ENCODE measurements around the gene MED31.
"Not testable (repeated sequence)": the region's sequence is repeated elsewhere in the genome, so short reads cannot be mapped to it uniquely, and the experiment has no call there.

MED31 gene

DNA sequence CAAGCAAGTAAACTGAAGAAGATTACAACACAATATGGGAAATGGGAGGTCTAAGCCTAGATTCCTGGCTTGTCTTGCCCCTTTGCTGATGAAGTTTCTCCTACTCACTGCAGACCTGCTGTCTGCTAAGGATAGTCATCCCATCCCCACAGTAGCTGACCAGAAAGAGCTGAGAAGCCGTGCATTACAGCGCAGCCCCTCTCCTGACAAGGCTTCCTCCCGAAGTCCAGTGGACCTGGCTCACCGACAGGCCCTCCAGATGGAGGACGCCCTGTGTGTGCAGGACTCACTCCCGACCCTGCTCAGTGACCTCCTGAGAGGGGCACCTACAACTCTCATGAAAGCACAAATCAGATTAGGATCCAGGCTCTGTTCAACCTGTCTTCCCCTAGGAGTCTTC is 46.3 kb downstream of the MED31 start:
- TF ChIP-seq POU2F2 (IDR thresholded peaks at IDR 0.05; ENCODE audit: low read depth, low read length) (no peak), POLR2AphosphoS5 (IDR thresholded peaks at IDR 0.05; ENCODE audit: low read depth, low read length) (no peak), SPI1 (IDR thresholded peaks at IDR 0.05; ENCODE audit: low read depth, low read length) (no peak), PAX5 (IDR thresholded peaks at IDR 0.05; ENCODE audit: insufficient read depth, low read length, severe bottlenecking) (no peak), TAF1 (IDR thresholded peaks at IDR 0.05; ENCODE audit: low read depth, low read length) (no peak), POLR2A (IDR thresholded peaks at IDR 0.05; ENCODE audit: low read depth, low read length) (no peak)
- DNase-seq (ENCODE audit: insufficient read length, low spot score) (no peak), FAIRE-seq (no peak)

- no peak for DNase-seq (ENCODE audit: insufficient read length, low spot score)
- FAIRE-seq = no peak
- TF ChIP-seq POLR2AphosphoS5 (IDR thresholded peaks at IDR 0.05; ENCODE audit: low read depth, low read length) = no peak
- TF ChIP-seq POU2F2 (IDR thresholded peaks at IDR 0.05; ENCODE audit: low read depth, low read length) = no peak
- no peak for TF ChIP-seq PAX5 (IDR thresholded peaks at IDR 0.05; ENCODE audit: insufficient read depth, low read length, severe bottlenecking)
Measured at GRCh38 chr17:6603744-6604325, 47.6 kb downstream of the MED31 start.

DNA sequence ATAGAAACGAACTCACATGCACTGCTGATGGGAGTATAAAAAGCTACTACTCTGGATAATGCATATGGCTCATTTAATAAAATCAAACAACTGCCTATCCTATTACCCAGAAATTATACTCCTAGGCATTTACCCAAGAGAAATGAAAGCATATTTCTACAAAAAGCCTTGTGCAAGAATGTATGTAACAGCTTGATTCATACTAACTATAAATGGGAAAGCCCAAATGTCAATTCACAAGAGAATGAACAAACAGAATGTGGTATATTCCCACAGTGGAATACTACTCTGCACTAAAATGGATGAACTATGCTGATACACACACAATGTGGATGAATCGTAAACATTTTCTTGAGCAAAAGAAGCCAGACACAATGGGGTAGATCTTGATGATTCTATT is 49.3 kb downstream of the MED31 start:
- DNase-seq (ENCODE audit: insufficient read length, low spot score) = no peak
- FAIRE-seq = no peak
- TF ChIP-seq SPI1 (IDR thresholded peaks at IDR 0.05; ENCODE audit: low read depth, low read length) = no peak
- no peak for TF ChIP-seq TAF1 (IDR thresholded peaks at IDR 0.05; ENCODE audit: low read depth, low read length)
- TF ChIP-seq POLR2AphosphoS5 (IDR thresholded peaks at IDR 0.05; ENCODE audit: low read depth, low read length) = no peak
- TF ChIP-seq PAX5 (IDR thresholded peaks at IDR 0.05; ENCODE audit: insufficient read depth, low read length, severe bottlenecking) = no peak
- TF ChIP-seq POU2F2 (IDR thresholded peaks at IDR 0.05; ENCODE audit: low read depth, low read length) = no peak
- TF ChIP-seq POLR2A (IDR thresholded peaks at IDR 0.05; ENCODE audit: low read depth, low read length) = no peak

DNA sequence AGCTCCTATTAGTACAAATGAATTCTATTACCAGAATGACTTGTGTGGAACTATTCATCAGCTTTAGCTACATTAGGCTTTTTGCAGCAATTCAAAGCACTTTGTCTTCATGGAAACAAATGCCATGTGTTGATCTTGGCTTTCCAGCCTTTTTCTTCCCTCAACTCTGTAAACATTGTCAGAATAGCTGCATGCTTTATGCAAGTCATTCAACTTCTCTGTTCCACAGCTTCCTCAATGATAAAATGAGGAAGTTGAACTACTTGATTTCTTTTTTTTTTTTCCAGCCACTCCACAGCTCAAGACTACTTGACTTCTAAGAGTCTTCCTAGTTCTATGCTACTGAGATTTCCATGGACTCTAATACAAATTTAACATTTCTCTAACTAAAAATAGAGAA is 52.0 kb downstream of the MED31 start:
- TF ChIP-seq POU2F2 (IDR thresholded peaks at IDR 0.05; ENCODE audit: low read depth, low read length) = no peak
- TF ChIP-seq SPI1 (IDR thresholded peaks at IDR 0.05; ENCODE audit: low read depth, low read length) = peak; percentile 17; the same call in 1 of the 2 replicates
- no peak for TF ChIP-seq TAF1 (IDR thresholded peaks at IDR 0.05; ENCODE audit: low read depth, low read length)
- no peak for TF ChIP-seq PAX5 (IDR thresholded peaks at IDR 0.05; ENCODE audit: insufficient read depth, low read length, severe bottlenecking)
- no peak for TF ChIP-seq POLR2A (IDR thresholded peaks at IDR 0.05; ENCODE audit: low read depth, low read length)
- no peak for FAIRE-seq
- DNase-seq (ENCODE audit: insufficient read length, low spot score) = no peak

- FAIRE-seq = no peak
- DNase-seq (ENCODE audit: insufficient read length, low spot score) = no peak
Measured at GRCh38 chr17:6597727-6598126, 53.7 kb downstream of the MED31 start.

GRCh38 chr17:6596941-6597340 is 54.5 kb downstream of the MED31 start:
- FAIRE-seq = no peak
- TF ChIP-seq SPI1 (IDR thresholded peaks at IDR 0.05; ENCODE audit: low read depth, low read length) = no peak
- no peak for TF ChIP-seq PAX5 (IDR thresholded peaks at IDR 0.05; ENCODE audit: insufficient read depth, low read length, severe bottlenecking)
- no peak for TF ChIP-seq POLR2AphosphoS5 (IDR thresholded peaks at IDR 0.05; ENCODE audit: low read depth, low read length)
- no peak for TF ChIP-seq POLR2A (IDR thresholded peaks at IDR 0.05; ENCODE audit: low read depth, low read length)
- no peak for TF ChIP-seq TAF1 (IDR thresholded peaks at IDR 0.05; ENCODE audit: low read depth, low read length)
- TF ChIP-seq POU2F2 (IDR thresholded peaks at IDR 0.05; ENCODE audit: low read depth, low read length) = no peak

More at GRCh38 chr17:6597727-6598126, 53.7 kb downstream of the MED31 start:
- TF ChIP-seq PAX5 (IDR thresholded peaks at IDR 0.05; ENCODE audit: insufficient read depth, low read length, severe bottlenecking) (no peak), SPI1 (IDR thresholded peaks at IDR 0.05; ENCODE audit: low read depth, low read length) (no peak)

GRCh38 chr17:6596511-6596910 is 54.9 kb downstream of the MED31 start:
- DNase-seq (ENCODE audit: insufficient read length, low spot score) (no peak), FAIRE-seq (no peak)
- TF ChIP-seq PAX5 (IDR thresholded peaks at IDR 0.05; ENCODE audit: insufficient read depth, low read length, severe bottlenecking) (no peak), SPI1 (IDR thresholded peaks at IDR 0.05; ENCODE audit: low read depth, low read length) (no peak), TAF1 (IDR thresholded peaks at IDR 0.05; ENCODE audit: low read depth, low read length) (no peak), POU2F2 (IDR thresholded peaks at IDR 0.05; ENCODE audit: low read depth, low read length) (no peak), POLR2AphosphoS5 (IDR thresholded peaks at IDR 0.05; ENCODE audit: low read depth, low read length) (no peak)

More at GRCh38 chr17:6596941-6597340, 54.5 kb downstream of the MED31 start:
- DNase-seq (ENCODE audit: insufficient read length, low spot score) = no peak

- no peak for TF ChIP-seq POLR2AphosphoS5 (IDR thresholded peaks at IDR 0.05; ENCODE audit: low read depth, low read length)
- no peak for TF ChIP-seq PAX5 (IDR thresholded peaks at IDR 0.05; ENCODE audit: insufficient read depth, low read length, severe bottlenecking)
- TF ChIP-seq POU2F2 (IDR thresholded peaks at IDR 0.05; ENCODE audit: low read depth, low read length) = no peak
- no peak for TF ChIP-seq POLR2A (IDR thresholded peaks at IDR 0.05; ENCODE audit: low read depth, low read length)
- no peak for TF ChIP-seq SPI1 (IDR thresholded peaks at IDR 0.05; ENCODE audit: low read depth, low read length)
- TF ChIP-seq TAF1 (IDR thresholded peaks at IDR 0.05; ENCODE audit: low read depth, low read length) = no peak
Measured at GRCh38 chr17:6596081-6596480, 55.3 kb downstream of the MED31 start.

DNA sequence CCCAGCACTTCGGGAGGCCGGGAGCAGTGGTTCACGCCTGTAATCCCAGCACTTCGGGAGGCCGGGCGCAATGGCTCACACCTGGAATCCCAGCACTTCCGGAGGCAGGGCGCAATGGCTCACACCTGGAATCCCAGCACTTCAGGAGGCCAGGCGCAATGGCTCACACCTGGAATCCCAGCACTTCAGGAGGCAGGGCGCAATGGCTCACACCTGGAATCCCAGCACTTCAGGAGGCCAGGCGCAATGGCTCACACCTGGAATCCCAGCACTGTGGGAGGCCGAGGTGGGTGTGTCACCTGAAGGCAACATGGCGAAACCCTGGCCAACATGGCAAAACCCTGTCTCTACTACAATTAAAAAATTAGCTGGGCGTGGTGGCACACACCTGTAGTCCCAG is 58.0 kb downstream of the MED31 start:
- FAIRE-seq = peak; percentile 51
- DNase-seq (ENCODE audit: insufficient read length, low spot score) = not testable (repeated sequence)

More at GRCh38 chr17:6596081-6596480, 55.3 kb downstream of the MED31 start:
- FAIRE-seq (no peak), DNase-seq (ENCODE audit: insufficient read length, low spot score) (no peak)
